GM18907 (cell line): ENCODE data around the gene IQCH.
"Not testable (repeated sequence)": the region's sequence is repeated elsewhere in the genome, so short reads cannot be mapped to it uniquely, and the experiment has no call there.

ENCODE experiments used
- ATAC-seq: cut with Tn5 transposase; IDR thresholded peaks from one replicate; pipeline ENCODE4 v1.9.1; 2021; ENCODE audit warnings: mild to moderate bottlenecking, moderate library complexity; ENCODE audit not compliant: unreplicated experiment

Gene IQCH

DNA sequence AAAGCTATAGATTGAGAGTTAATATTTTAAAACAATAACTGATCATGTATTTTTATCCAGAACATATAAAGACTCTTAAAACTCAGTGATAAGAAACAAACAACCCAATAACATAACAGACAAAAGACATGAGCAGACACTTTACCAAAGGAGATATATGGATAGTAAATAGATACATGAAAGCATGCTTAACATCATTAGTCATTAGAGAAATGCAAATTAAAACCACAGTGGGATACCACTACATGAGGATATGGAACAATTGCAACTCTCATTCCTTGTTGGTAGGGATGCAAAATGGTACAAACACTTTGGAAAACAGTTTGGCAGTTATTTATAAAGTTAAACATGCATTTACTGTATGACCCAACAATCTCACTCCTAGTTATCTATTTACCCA, 95.0 kb downstream of the IQCH start:
- no peak for ATAC-seq

- ATAC-seq = no peak
These were observed 95.5 kb downstream of the IQCH start for GRCh38 chr15:67350042-67350441.

- ATAC-seq = no peak
These were observed 103.8 kb downstream of the IQCH start for GRCh38 chr15:67358391-67358790.

DNA sequence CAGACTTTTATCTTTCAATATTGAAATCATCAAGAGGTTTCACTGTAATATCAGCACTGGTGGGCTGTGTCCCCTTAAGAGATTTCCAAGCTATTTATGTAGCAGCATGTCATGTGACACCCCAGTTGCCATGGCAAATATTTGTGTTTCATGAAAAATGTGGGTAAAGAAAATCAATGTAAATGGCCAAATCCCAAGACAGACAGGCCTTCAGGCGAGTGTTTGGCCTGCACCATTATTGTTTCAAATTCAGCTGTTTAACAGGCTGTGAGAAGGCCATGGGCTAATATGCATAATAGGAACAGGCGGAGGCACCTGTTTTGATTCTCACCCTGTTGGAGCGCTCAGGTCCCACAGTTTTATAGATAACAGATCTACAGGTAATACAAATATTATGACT, 104.2 kb downstream of the IQCH start:
- ATAC-seq = no peak

DNA sequence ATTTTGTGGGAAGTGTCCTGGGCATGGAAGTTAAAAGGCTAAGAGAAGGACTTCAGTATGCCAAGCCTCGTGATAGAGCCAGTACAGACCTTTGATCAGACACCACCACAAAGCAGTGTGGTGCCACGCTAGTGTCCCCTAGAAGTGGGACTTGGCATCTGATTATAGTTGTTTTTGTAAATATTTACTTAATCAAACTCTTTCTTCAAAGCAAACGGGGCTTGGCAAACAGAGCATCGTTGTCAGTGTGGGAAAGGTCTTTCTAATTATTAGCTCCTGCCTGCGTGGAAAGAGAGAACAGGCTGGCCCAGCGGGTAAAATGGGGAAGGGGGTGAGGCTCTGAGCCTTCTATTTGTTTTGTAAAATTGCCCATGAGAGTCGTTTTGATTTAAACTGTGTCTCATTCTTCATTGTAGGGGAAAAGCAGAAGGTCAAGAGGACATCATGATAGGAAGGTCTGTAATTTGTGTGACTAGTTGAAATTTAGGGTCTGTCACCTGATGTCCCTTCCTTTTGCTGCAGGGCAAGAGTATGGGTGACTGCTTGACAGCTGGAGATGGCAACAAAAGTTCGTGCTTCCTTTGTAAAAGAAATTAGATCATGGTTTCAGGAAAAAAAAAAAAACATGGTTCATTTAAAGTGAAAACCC, 105.0 kb downstream of the IQCH start:
- ATAC-seq = no peak

DNA sequence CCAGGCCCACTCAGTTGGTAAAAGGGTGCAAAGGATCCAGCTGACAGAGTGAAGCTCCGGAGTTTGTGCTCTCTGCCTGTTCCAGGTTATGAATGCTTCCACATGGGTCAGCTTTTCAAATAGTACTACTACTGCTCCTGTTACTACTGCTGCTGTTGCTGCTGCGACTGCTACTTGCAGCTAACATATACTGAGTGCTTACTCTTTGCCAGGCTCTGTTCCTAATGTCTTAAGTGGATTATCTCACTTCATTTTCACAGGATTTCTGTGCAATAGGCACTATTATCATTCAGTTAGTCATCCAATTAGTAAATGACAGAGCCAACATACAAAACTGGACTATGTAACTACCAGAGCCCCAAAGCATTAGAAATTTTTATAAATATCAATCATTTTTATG, 106.5 kb downstream of the IQCH start:
- no peak for ATAC-seq

DNA sequence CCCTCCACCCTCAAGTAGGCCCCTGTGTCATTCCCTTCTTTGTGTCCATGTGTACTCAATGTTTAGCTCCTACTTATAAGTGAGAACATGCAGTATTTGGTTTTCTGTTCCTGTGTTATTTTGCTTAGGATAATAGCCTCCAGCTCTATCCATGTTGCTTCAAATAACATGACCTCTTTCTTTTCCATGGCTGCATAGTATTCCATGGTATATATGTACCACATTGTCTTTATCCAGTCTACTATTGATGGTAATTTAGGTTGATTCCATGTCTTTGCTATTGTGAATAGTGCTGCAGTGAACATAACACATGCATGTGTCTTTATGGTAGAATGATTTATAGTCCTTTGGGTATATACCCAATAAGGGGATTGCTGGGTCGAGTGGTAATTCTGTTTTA, 109.1 kb downstream of the IQCH start:
- ATAC-seq = not testable (repeated sequence)

DNA sequence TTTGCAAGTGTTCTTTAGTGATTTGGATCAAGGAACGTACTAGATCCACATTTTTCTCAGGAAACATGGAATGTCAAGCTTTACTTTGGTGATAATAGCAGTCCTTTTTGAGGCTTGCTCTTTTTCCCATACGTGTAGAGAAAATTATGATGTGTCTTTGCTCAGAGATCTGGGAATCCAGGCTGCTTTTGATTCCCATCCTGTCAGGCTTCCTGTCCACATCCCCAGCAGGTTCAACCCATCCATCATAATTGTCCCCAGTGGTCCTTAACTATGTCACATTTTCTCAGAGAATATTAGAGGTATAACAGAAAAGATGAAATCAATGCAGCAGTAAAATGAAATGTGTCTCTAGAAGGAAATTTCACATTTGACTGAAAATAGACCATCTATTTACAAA, 111.4 kb downstream of the IQCH start:
- no peak for ATAC-seq

DNA sequence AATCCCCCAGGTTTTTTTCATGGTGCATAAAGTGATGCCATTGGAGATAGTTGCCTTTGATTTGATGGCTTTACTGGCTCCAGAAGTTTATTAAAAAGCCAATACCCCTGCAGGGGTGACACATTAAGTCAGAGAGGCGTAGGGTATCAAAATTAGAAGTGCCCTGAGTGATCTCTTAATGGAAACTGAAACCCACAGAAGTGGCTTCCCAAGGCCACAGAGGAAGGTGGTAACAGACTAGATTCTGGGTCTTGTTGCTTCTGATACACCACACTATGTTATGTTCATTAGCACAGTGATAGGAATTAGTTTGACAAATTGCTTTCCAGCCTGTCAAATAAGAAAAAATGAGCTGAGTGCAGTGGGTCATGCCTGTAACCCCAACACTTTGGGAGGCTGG, 112.3 kb downstream of the IQCH start:
- no peak for ATAC-seq

- no peak for ATAC-seq
These were observed 114.9 kb downstream of the IQCH start for GRCh38 chr15:67369359-67369998.

GRCh38 chr15:67370206-67370954, 115.8 kb downstream of the IQCH start:
- no peak for ATAC-seq

DNA sequence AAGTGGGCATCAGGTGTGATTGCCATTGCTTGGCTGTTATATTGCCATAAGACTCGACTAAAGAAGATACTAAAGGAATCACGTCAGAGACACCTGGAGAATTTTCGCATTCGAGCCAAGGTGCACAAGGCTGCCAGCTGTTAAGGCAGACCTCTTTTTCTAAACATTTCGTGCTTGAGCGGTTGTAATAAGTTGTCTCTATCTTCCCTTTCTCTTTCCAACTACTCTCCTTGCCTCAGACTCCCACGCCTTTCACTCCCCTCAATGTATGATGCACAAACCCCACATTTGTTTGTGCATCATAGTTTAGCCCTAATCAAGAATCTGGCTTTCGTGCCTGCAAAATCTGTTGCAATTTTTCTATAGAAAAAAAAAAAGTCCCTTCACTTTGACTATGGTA, 118.0 kb downstream of the IQCH start:
- no peak for ATAC-seq

GRCh38 chr15:67372986-67373675, 118.5 kb downstream of the IQCH start:
- ATAC-seq = no peak

DNA sequence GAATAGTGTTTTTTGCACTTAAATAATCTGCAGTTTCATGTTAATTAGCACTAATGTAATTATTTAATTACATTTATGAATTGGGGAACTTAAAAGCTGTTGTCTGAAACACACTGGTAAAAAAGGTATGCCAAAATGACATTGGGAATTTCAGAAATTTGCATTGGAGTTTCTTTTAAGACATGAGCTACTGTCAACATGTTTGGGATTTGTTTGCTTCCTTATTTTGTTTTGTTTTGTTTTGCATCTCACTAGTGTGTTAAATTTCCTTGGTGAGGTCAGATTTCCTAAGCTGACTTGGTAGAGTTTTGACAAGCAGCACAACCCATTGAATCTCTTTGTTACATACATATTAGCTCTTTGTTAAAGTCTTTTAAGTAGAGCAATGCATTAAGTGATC, 119.4 kb downstream of the IQCH start:
- ATAC-seq = no peak

- ATAC-seq = no peak
These were observed 124.9 kb downstream of the IQCH start for GRCh38 chr15:67379530-67379929.

GRCh38 chr15:67380921-67381320, 126.3 kb downstream of the IQCH start:
- no peak for ATAC-seq

- ATAC-seq = no peak
These were observed 126.9 kb downstream of the IQCH start for GRCh38 chr15:67381416-67382045.

- no peak for ATAC-seq
These were observed 128.1 kb downstream of the IQCH start for GRCh38 chr15:67382723-67383122.

DNA sequence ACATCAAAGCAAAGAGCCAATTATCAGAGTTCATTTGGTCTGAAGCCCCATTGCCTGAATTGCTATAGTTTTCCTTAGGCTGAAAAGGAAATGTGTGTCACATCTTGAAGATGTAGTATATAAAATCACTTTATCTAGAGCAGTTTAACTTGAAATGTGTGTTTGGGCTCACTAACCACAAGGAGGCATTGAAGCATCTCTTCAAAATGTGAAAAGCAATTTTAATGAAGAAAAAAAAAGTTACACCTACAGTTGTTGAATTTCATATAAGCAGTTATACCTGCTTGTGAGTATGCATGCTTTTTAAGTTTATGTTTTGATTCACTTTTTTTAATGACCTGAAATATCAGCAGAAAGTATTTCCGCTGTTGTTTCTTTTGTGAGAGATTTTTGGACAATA, 129.3 kb downstream of the IQCH start:
- ATAC-seq = no peak

GRCh38 chr15:67384761-67385160, 130.2 kb downstream of the IQCH start:
- no peak for ATAC-seq

GRCh38 chr15:67385971-67386370, 131.4 kb downstream of the IQCH start:
- no peak for ATAC-seq
